Neural crest cell (in vitro differentiated cells): Measurements from ENCODE around the gene EBNA1BP2. TPM values are rescaled to one million over a fixed set of nuclear protein-coding genes. Genes with fewer than 3 reads are reported as not detected.
"Not testable (repeated sequence)": the region's sequence is repeated elsewhere in the genome, so short reads cannot be mapped to it uniquely, and the experiment has no call there.

Source experiments
- DNase-seq: peaks from one replicate; pipeline ENCODE4 v3.0.0; 2021; ENCODE audit warnings: low read depth, mixed read lengths, low spot score
- H3K27ac Mint-ChIP-seq: one replicate; pipeline ENCODE4 v1.8.0; 2021; ENCODE audit warnings: mild to moderate bottlenecking, mixed read lengths; ENCODE audit not compliant: unreplicated experiment
- H3K27me3 Mint-ChIP-seq: 2 replicates; pipeline ENCODE4 v1.8.0; 2021; ENCODE audit warnings: low read depth, mild to moderate bottlenecking, mixed read lengths
- H3K36me3 Mint-ChIP-seq: 2 replicates; pipeline ENCODE4 v1.8.0; 2021; ENCODE audit warnings: low read depth, mild to moderate bottlenecking, mixed read lengths
- H3K4me1 Mint-ChIP-seq: 2 replicates; pipeline ENCODE4 v1.8.0; 2021; ENCODE audit warnings: mixed read lengths
- H3K4me3 Mint-ChIP-seq: one replicate; pipeline ENCODE4 v1.8.0; 2021; ENCODE audit warnings: mild to moderate bottlenecking, mixed read lengths
- H3K9me3 Mint-ChIP-seq: 2 replicates; pipeline ENCODE4 v1.8.0; 2021; ENCODE audit warnings: mixed read lengths
- long read RNA-seq: library from polyadenylated mRNA; unstranded; transcript quantifications from one replicate; pipeline ENCODE4 v2.0.0, GENCODE V29; 2020
- total RNA-seq: library from RNA; stranded (reverse); gene quantifications from 2 replicates; pipeline ENCODE4 v1.2.1, GENCODE V29; 2021
- TF ChIP-seq, protein P1 (sequence below): fragments of 200-600 bp; sonication (generic); conservative IDR thresholded peaks from 2 replicates; pipeline ENCODE4 v1.5.0; 2021; ENCODE audit warnings: antibody characterized with exemption, mild to moderate bottlenecking

Gene EBNA1BP2
- total RNA-seq: 55.9 and 57.3 TPM in 2 replicates
- long read RNA-seq, transcript EBNA1BP2-201 (9 exons, 1,322 nt): major isoform, 91 of 111 reads
- long read RNA-seq, partial matches to known transcripts: 10 of 111 reads
- long read RNA-seq, other reads (novel, unspliced or antisense): 9 of 111 reads

GRCh38 chr1:43171876-43172526 lies at the start of gene EBNA1BP2, which contains the start of gene CFAP57:
Gene EBNA1BP2 (minus strand): TSS chr1:43172290. CDS start chr1:43172118, 172 bp downstream.
Gene CFAP57 (plus strand): TSS chr1:43172330. CDS start chr1:43172754, 424 bp downstream.
- H3K27me3 Mint-ChIP-seq: peaks cover 20% of the 10 kb centered on the region
- H3K36me3 Mint-ChIP-seq: peaks cover 17% of the 10 kb centered on the region
- DNase-seq: peak; percentile 83
- H3K27ac Mint-ChIP-seq: peak within 1 kb of the TSS; percentile 96
- peak within 1 kb of the TSS; percentile 99 for H3K4me3 Mint-ChIP-seq
- no peaks in the 10 kb centered on the region for H3K9me3 Mint-ChIP-seq
- H3K4me1 Mint-ChIP-seq: peaks cover 16% of the 10 kb centered on the region
- TF ChIP-seq, protein P1, sequence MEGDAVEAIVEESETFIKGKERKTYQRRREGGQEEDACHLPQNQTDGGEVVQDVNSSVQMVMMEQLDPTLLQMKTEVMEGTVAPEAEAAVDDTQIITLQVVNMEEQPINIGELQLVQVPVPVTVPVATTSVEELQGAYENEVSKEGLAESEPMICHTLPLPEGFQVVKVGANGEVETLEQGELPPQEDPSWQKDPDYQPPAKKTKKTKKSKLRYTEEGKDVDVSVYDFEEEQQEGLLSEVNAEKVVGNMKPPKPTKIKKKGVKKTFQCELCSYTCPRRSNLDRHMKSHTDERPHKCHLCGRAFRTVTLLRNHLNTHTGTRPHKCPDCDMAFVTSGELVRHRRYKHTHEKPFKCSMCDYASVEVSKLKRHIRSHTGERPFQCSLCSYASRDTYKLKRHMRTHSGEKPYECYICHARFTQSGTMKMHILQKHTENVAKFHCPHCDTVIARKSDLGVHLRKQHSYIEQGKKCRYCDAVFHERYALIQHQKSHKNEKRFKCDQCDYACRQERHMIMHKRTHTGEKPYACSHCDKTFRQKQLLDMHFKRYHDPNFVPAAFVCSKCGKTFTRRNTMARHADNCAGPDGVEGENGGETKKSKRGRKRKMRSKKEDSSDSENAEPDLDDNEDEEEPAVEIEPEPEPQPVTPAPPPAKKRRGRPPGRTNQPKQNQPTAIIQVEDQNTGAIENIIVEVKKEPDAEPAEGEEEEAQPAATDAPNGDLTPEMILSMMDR: no peak

DNA sequence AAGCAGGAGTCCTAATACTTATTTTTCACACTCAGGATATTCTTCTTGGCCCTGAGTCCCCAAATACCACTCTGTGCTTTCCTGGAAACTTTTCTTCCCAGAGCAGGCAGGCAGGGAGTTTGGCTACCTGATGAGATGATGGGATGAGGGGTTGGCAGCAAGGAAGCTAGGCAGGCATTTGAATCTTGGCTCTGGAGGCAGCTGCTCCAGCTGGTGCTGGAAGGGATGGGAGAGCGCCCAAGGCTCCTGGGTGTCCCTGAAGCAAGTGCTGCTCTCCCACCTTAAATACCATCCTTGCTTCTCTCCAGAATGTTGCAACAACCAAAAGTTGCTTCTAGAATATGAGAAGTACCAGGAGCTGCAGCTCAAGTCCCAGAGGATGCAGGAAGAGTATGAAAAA lies 49.7 kb upstream of the EBNA1BP2 start:
- Mint-ChIP-seq H3K36me3 (no peaks in the 10 kb centered on the region), H3K4me1 (no peaks in the 10 kb centered on the region)
- TF ChIP-seq, protein P1: no peak

DNA sequence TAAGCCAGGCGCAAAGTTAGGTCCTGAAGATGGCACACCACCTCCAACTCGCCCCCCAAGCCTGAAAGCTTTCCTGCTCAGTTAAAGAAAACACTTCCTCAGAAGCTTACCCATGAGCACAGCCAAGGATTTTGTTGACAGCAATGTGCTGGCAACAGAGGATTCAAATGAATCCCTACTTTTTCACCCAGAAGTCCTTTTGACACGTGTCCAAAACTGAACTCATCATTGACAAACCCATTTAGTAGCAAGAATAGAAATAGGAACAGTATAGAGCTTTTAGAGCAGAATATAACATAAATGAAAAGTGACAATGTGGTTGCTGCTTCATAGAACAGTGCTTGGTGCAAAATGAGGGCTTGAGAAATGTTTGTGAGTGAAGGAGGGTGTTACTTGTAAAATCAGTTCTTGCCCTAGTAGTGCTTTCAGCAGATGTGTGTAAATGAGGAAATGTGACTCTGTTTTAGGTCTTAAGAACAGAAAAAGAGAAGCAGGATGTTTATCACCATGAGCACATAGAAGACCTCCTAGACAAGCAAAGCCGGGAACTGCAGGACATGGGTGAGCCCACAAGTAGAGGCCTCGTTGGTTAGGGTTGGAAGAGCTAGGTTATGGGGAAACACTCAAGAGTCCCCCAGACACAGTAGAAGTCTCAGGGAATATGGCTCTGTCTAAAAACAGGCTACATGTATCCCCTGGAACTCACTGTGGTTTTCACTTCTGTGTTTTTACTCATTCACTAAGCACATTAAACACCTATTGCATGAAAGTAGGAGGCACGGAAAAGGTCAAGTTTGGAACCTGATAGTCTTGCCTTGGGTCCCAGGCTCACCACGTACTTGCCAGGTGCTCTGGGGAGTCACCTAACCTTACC lies 49.1 kb upstream of the EBNA1BP2 start:
- Mint-ChIP-seq H3K27me3 (no peaks in the 10 kb centered on the region), H3K27ac (no peak overlapping the region), H3K36me3 (no peaks in the 10 kb centered on the region), H3K4me3 (no peak overlapping the region), H3K9me3 (no peaks in the 10 kb centered on the region), H3K4me1 (no peaks in the 10 kb centered on the region)
- DNase-seq: no peak
- TF ChIP-seq, protein P1: no peak

More for the DNA sequence above, 49.7 kb upstream of the EBNA1BP2 start:
- H3K27me3 Mint-ChIP-seq: no peaks in the 10 kb centered on the region
- H3K4me3 Mint-ChIP-seq: no peak overlapping the region
- no peak for DNase-seq
- no peaks in the 10 kb centered on the region for H3K9me3 Mint-ChIP-seq
- H3K27ac Mint-ChIP-seq: no peak overlapping the region

DNA sequence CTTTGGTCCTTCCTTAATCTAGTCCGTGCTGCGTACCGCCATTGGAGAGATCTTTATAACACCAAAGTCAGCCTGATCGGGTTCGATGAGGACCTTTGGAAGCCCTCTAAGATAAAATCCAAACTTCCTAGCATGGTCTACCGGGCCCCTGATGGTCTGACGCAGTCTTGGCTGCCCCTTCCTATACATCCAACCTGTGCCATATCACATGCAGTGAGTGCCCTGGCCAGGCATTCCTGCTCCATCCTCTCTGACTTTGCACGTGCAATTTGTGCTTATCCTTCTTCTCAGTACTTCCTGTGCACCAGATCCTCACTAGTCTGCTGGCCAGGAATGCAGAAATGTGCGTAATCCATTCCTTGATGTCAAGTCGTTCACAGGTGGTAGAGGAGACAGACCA lies 45.7 kb upstream of the EBNA1BP2 start:
- no peaks in the 10 kb centered on the region for H3K27me3 Mint-ChIP-seq
- no peaks in the 10 kb centered on the region for H3K36me3 Mint-ChIP-seq
- no peak overlapping the region for H3K4me3 Mint-ChIP-seq
- TF ChIP-seq, protein P1: no peak
- no peak for DNase-seq
- H3K4me1 Mint-ChIP-seq: no peaks in the 10 kb centered on the region
- H3K9me3 Mint-ChIP-seq: peaks cover 2% of the 10 kb centered on the region
- no peak overlapping the region for H3K27ac Mint-ChIP-seq

DNA sequence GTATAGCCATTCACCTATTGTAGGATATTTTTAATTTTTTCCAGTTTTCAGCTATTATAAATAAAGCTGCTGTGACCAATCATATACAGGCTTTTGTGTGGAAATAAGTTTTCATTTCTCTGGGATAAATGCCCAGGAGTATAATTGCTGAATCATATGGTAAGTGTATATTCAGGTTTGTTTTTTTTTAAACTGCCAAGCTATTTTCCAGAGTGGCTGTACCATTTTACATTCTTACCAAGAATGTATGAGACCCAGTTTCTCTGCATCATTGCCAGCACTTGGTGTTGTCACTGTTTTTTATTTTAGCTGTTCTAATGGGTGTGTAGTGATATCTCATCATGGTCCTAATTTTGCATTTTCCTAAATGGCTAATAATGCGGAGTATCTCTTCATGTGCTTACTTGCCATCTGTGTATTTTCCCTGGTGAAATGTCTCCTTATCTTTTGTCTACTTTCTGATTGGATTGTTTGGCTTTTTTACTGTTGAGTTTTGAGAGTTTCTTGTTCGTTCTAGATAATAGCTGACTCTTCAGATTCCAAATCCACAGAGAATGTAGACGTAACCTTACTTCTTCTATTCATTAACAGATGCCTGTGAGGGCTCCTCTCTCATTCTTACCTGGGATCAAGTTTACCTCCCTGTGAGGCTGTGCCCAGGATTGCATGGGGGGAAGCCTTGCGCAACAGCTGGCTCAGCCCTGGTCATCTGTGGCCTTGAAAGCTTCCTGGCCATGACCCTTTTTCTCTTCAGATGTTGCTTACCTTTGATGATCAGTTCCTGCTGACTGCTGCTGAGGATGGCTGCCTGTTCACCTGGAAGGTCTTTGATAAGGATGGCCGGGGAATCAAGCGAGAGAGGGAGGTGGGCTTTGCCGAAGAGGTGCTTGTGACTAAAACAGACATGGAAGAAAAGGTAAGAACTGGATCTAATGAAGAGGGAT lies 42.7 kb upstream of the EBNA1BP2 start:
- Mint-ChIP-seq H3K27ac (peak overlapping the region; percentile 55), H3K4me3 (no peak overlapping the region), H3K4me1 (no peaks in the 10 kb centered on the region), H3K9me3 (peaks cover 2% of the 10 kb centered on the region), H3K36me3 (no peaks in the 10 kb centered on the region), H3K27me3 (no peaks in the 10 kb centered on the region)
- DNase-seq: no peak
- TF ChIP-seq, protein P1: no peak

DNA sequence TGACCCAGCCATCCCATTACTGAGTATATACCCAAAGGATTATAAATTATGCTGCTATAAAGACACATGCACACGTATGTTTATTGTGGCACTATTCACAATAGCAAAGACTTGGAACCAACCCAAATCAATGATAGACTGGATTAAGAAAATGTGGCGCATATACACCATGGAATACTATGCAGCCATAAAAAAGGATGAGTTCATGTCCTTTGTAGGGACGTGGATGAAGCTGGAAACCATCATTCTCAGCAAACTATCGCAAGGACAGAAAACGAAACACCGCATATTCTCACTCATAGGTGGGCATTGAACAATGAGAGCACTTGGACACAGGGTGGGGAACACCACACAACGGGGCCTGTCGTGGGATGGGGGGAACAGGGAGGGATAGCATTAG lies 36.2 kb upstream of the EBNA1BP2 start:
- H3K27ac Mint-ChIP-seq, H3K36me3 Mint-ChIP-seq, H3K27me3 Mint-ChIP-seq, H3K4me1 Mint-ChIP-seq, H3K9me3 Mint-ChIP-seq, H3K4me3 Mint-ChIP-seq, DNase-seq: not testable (repeated sequence)
